Temporal lobe (tissue), 1 donor: Measurements from ENCODE around the gene PRB4. TPM values are rescaled to one million over a fixed set of nuclear protein-coding genes. Genes with fewer than 3 reads are reported as not detected.

ENCODE experiments used
- total RNA-seq: library from RNA; depleted of rRNA; stranded (reverse); fragments of >200 nt; gene quantifications from one replicate; pipeline ENCODE4 v1.2.3, GENCODE V29; 2014

Gene PRB4
- total RNA-seq, 1 donor from 2014 or later = not detected

Other genes with a start within 250 kb of the PRB4 start
- 5.7 TPM for gene TAS2R46, start 248.1 kb downstream of the PRB4 start, total RNA-seq
- 4.9 TPM for gene TAS2R43, start 218.1 kb downstream of the PRB4 start, total RNA-seq
- gene TAS2R30, start 175.8 kb downstream of the PRB4 start, total RNA-seq = 10.1 TPM
- 8.6 TPM for gene SMIM10L1, start 139.2 kb downstream of the PRB4 start, total RNA-seq
- not detected for gene TAS2R42, start 123.5 kb downstream of the PRB4 start, total RNA-seq
- gene PRB3, start 40.7 kb downstream of the PRB4 start, total RNA-seq = not detected
- gene PRB2, start 85.1 kb upstream of the PRB4 start, total RNA-seq = 1.7 TPM